ENCODE results near the gene CYP27C1.

Gene CYP27C1

GRCh38 chr2:127146071-127146725 is 73.9 kb downstream of the CYP27C1 start:
- no peak for DNase-seq

GRCh38 chr2:127145280-127145895 is 74.7 kb downstream of the CYP27C1 start:
- no peak for DNase-seq

- DNase-seq = no peak
Observed at GRCh38 chr2:127143841-127144782, 76.0 kb downstream of the CYP27C1 start.

GRCh38 chr2:127142663-127143630 is 77.2 kb downstream of the CYP27C1 start:
- no peak for DNase-seq

- no peak for DNase-seq
Observed at GRCh38 chr2:127140538-127140937, 79.6 kb downstream of the CYP27C1 start.

GRCh38 chr2:127139766-127140165 is 80.3 kb downstream of the CYP27C1 start:
- no peak for DNase-seq

- no peak for DNase-seq
Observed at GRCh38 chr2:127138281-127138680, 81.8 kb downstream of the CYP27C1 start.

GRCh38 chr2:127137741-127138140 is 82.4 kb downstream of the CYP27C1 start:
- DNase-seq = no peak

- DNase-seq = no peak
Observed at GRCh38 chr2:127137225-127137624, 82.9 kb downstream of the CYP27C1 start.

- no peak for DNase-seq
Observed at GRCh38 chr2:127134833-127135830, 85.0 kb downstream of the CYP27C1 start.

- no peak for DNase-seq
Observed at GRCh38 chr2:127134235-127134634, 85.9 kb downstream of the CYP27C1 start.
